TTC549 (cell line): ENCODE data around the gene CLPX.
"Not testable (repeated sequence)": the region's sequence is repeated elsewhere in the genome, so short reads cannot be mapped to it uniquely, and the experiment has no call there.

Experiments used
- FAIRE-seq: peaks from 2 replicates; lab custom pipeline; 2012; peaks lifted over from hg19 to GRCh38; lab: Jason Lieb, UNC

The CLPX gene

GRCh38 chr15:65165875-65166274, 19.3 kb downstream of the CLPX start:
- FAIRE-seq: no peak

DNA sequence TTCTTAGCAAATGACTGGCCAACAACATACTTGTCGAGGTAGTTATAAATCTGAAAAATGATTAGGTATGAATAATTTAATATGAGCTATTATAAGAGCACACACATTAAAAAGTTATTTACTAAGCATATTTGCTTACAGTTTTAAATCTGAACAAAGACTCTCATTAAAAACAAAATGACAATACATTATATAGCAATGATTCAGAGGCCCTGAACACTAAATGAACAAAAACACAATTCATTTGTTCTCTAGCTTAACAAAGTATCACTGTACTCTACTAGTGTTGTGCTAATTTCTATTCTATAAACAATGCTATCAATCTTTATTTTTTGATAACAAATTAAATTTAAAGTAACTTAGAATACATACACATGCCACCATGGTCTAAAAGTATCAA, 21.0 kb downstream of the CLPX start:
- no peak for FAIRE-seq

- FAIRE-seq: no peak
These were observed 22.1 kb downstream of the CLPX start for GRCh38 chr15:65163041-65163440.

DNA sequence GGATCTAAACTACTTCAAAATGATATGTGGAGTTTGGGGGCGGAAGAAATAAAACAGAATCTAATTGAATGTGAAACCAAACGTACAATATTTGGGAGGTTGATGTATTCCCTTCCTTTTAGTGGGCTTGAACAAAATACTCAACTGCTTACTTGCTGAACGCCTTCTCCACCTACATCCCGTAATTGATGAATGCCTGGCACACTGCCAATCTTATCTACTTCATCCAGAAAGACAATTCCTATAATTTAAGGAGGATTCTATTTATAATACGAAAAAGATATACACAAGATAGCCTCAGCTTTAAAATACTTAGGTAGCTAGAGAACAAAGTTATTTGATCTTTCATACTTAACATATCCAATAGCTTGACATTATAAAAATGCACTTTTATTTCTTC, 28.4 kb downstream of the CLPX start:
- no peak for FAIRE-seq

- FAIRE-seq: no peak
These were observed 30.4 kb downstream of the CLPX start for GRCh38 chr15:65154720-65155119.

DNA sequence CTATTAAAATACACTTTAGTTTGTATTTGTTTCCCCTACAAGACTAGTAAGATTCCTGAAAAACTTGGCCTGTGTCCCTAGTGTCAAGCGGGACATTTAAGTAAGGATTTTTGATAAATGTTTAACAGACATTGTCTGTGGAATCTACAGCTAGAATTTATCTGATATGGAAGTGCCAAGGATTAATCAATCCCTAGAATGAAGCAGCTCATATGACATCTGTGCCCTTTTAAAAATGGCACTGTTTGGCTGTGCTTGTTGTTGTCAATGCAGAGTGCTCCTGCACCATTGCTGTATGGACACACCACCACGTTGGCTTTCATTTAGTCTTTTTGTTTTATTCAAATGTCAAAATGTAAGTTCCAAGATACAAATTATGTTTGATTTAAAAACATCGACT, 37.2 kb downstream of the CLPX start:
- no peak for FAIRE-seq

DNA sequence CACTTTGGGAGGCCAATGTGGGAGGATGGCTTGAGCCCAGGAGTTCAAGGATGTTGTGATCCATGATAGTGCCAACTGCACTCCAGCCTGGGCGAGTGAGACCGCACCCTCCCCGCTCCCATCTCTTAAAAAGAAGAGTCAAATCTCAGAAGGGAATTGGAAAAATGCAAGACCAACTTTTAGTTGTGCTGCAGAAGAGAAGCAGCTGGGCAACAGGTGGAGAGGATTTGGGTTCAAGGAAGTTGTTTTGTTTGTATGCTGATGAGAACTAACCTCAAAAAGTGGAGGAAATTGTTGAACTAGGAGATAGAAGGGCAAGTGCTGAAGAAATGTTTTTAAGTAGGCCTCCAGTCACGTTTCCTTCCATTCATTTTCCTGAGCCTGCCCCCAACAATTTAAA, 38.7 kb downstream of the CLPX start:
- no peak for FAIRE-seq

- FAIRE-seq: not testable (repeated sequence)
These were observed 46.5 kb downstream of the CLPX start for GRCh38 chr15:65138631-65139030.

- not testable (repeated sequence) for FAIRE-seq
These were observed 47.2 kb downstream of the CLPX start for GRCh38 chr15:65137893-65138292.

- FAIRE-seq: not testable (repeated sequence)
These were observed 48.1 kb downstream of the CLPX start for GRCh38 chr15:65137089-65137488.

DNA sequence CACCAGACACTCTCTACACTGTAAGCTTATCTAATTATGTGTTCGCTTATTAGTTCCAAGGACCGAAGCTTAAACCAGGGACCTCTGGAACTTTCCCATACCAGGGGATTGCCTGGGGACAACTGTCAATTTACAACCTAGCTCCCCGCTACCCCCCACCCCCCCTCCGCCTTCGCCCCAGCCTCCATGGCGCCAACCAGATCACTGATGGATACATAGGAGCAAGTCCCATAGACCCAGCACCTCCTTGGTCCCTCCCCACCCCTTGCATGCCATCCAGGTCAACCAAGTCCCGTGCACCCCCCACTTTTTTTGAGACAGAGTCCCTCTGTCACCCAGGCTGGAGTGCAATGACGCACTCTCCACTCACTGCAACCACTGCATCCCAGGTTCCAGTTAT, 50.6 kb downstream of the CLPX start:
- FAIRE-seq: no peak

GRCh38 chr15:65133548-65134200, 51.5 kb downstream of the CLPX start, which contains the start of gene PDCD7:
Gene PDCD7 (minus strand): TSS chr15:65133808. CDS start chr15:65133781, 27 bp downstream.
- no peak for FAIRE-seq

GRCh38 chr15:65132878-65133547, 52.1 kb downstream of the CLPX start:
- FAIRE-seq: no peak

GRCh38 chr15:65130941-65131340, 54.2 kb downstream of the CLPX start:
- FAIRE-seq: no peak

GRCh38 chr15:65115542-65115941, 69.6 kb downstream of the CLPX start:
- FAIRE-seq: no peak

DNA sequence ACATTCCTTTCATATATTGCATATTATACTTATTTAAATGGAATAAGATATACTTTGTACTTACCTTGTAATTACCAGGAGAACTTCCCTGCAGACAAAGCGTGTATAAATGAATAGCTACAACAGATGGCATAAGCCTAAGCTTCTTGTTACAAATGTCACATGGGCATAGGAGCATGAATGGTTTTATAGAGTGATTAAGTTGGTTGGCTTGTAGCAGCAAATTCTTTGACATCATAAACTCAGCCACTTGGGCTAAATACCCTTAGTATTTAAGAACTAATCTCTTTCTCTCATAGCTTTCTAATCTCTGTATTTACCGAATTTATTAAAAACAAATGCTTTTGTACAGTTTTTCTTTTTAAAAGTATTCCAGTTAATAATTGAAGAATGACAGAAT, 70.1 kb downstream of the CLPX start, which contains the start of gene UBAP1L:
Gene UBAP1L, minus strand, starts transcription at position 115 of the 400 bp plus-strand sequence. CDS start 8,985 bp downstream, outside the sequence.
- FAIRE-seq: no peak

- FAIRE-seq: no peak
These were observed 74.4 kb downstream of the CLPX start for GRCh38 chr15:65110676-65111292.

GRCh38 chr15:65106011-65106590, 79.0 kb downstream of the CLPX start:
- FAIRE-seq: no peak

DNA sequence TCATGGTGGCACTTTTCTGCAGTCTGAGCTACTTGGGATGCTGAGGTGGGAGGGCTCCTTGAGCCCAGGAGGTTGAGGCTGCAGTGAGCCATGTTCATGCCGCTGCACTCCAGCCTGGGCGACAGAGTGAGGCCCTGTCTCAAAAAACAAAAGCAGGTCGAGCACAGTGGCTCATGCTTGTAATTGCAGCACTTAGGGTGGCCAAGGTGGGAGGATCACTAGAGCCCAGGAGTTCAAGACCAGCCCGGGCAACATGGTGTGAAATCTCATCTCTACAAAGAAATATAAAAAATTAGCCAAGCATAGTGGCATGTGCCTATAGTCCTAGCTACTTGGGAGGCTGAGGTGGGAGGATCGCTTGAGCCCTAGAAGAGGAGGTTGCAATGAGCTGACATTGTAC, 80.1 kb downstream of the CLPX start:
- no peak for FAIRE-seq

DNA sequence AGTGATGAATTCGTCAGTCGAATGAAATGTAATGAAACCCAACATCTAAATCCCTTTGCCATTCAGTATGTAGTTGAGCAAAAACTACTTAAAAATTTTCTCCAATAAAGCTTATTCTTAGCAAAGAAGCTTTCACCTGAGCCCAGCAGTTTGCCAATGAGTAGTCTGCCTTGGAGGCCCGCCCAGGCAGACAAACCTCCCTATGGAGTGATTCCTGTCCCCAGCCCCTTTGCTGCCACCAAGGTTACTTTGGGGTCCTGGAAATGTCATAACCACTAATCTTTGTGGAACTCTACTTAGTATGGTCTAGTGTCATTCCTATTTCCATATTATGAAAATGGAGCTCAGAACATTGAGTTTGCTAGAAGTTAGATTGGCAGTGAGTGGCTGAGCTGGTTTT, 82.2 kb downstream of the CLPX start:
- no peak for FAIRE-seq

- FAIRE-seq: no peak
These were observed 83.0 kb downstream of the CLPX start for GRCh38 chr15:65101891-65102708.

DNA sequence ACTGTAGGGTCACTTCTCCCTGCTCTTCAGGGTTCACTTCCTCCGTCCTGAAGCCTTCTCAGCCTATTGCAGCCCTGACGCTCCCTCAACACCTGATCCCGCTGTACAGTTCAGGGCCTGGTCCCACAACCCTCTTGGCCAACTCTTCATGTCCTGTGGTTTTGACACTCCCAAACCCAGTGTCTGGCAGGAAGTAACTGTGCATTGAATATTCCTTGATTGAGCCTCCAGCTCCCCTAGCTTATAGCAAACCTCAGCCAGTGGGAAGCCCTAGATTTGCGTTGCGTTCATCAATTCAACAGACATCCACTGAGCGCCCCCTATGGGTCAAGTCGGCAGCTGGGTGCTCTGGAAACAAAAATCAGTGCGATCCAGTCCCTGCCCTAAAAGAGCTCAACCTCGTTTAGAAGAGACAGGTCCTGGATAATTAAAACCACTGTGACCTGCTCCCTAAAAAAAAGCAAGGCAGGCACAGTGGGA, 83.7 kb downstream of the CLPX start:
- FAIRE-seq: no peak
